SK-N-SH (cell line): ENCODE data around the gene DDAH2. TPM values are rescaled to one million over a fixed set of nuclear protein-coding genes. Genes with fewer than 3 reads are reported as not detected.

ENCODE experiments used
- CTCF ChIA-PET: fragments of 300-600, 350-600 bp; formaldehyde crosslinking; extraction: SDS; loops from one replicate; lab custom pipeline; 2021; lab: Yijun Ruan, JAX
- POLR2A ChIA-PET: fragments of 350-600 bp; sonication (Branson Sonifier 250); formaldehyde crosslinking; extraction: SDS; loops from one replicate; lab custom pipeline; 2020; ENCODE audit warnings: antibody characterized with exemption, inconsistent platforms; lab: Yijun Ruan, JAX
- DNase-seq: peaks from one replicate; pipeline ENCODE4 v3.0.0; 2012
- H2AFZ ChIP-seq: fragments of 200-600 bp; sonication (generic); 2 replicates; pipeline ENCODE4 v1.8.1; 2016; ENCODE audit warnings: antibody characterized with exemption, mild to moderate bottlenecking, low read depth
- H3F3A ChIP-seq: fragments of 200-600 bp; sonication (generic); replicated peaks from 2 replicates; pipeline ENCODE3; 2016; ENCODE audit warnings: antibody characterized with exemption, mild to moderate bottlenecking; ENCODE audit not compliant: insufficient read depth
- H3K27ac ChIP-seq, 2 experiments: fragments of 200-500 bp in 1 of 2; fragments of 200-600 bp in 1 of 2; sonication (Bioruptor generic) in 1 of 2; sonication (generic), shearing (Covaris generic) in 1 of 2; 2 replicates each; pipeline versions ENCODE4 v1.5.1 to v1.6.1; 2014 to 2016; ENCODE audit warnings: low read depth in 2 of 2, inconsistent platforms in 1 of 2, low read length in 1 of 2, mild to moderate bottlenecking in 1 of 2, mixed read lengths in 1 of 2
- H3K27me3 ChIP-seq: fragments of 200-600 bp; sonication (generic), shearing (Covaris generic); 2 replicates; pipeline ENCODE4 v1.6.1; 2016; ENCODE audit warnings: mixed run types; ENCODE audit not compliant: insufficient read depth
- H3K36me3 ChIP-seq, 2 experiments: fragments of 200-500 bp in 1 of 2; fragments of 200-600 bp in 1 of 2; sonication (Bioruptor generic) in 1 of 2; sonication (generic) in 1 of 2; replicated peaks in 1 of 2; 2 replicates each; pipeline versions ENCODE3 to v1.5.1; 2014 to 2016; ENCODE audit warnings: low read length in 1 of 2, mild to moderate bottlenecking in 1 of 2; ENCODE audit not compliant: insufficient read depth in 2 of 2, control insufficient read depth in 1 of 2
- H3K4me1 ChIP-seq, 2 experiments: fragments of 200-500 bp in 1 of 2; fragments of 200-600 bp in 1 of 2; sonication (Bioruptor generic) in 1 of 2; sonication (generic), shearing (Covaris generic) in 1 of 2; 2 replicates each; pipeline versions ENCODE4 v1.5.1 to v1.6.1; 2014 to 2016; ENCODE audit warnings: low read depth in 1 of 2, low read length in 1 of 2, mixed run types in 1 of 2; ENCODE audit not compliant: insufficient read depth in 2 of 2, control insufficient read depth in 1 of 2
- H3K4me2 ChIP-seq: fragments of 200-600 bp; sonication (generic), shearing (Covaris generic); 2 replicates; pipeline ENCODE4 v1.6.1; 2017; ENCODE audit warnings: mixed run types
- H3K4me3 ChIP-seq, 2 experiments: fragments of 200-500 bp in 1 of 2; fragments of 200-600 bp in 1 of 2; sonication (Bioruptor generic) in 1 of 2; sonication (generic), shearing (Covaris generic) in 1 of 2; 2 replicates each; pipeline versions ENCODE4 v1.5.1 to v1.8.1; 2014 to 2016; ENCODE audit warnings: low read depth in 2 of 2, inconsistent platforms in 1 of 2, low read length in 1 of 2, mild to moderate bottlenecking in 1 of 2, mixed read lengths in 1 of 2, moderate library complexity in 1 of 2
- H3K79me2 ChIP-seq: fragments of 200-600 bp; sonication (generic); 2 replicates; pipeline ENCODE4 v1.8.1; 2017; ENCODE audit warnings: mild to moderate bottlenecking; ENCODE audit not compliant: insufficient read depth
- H3K9ac ChIP-seq: fragments of 200-600 bp; sonication (generic); 2 replicates; pipeline ENCODE4 v1.6.1; 2017; ENCODE audit warnings: mixed run types
- H3K9me2 ChIP-seq: fragments of 200-600 bp; sonication (generic); 2 replicates; pipeline ENCODE4 v1.6.1; 2017; ENCODE audit warnings: mixed run types
- H3K9me3 ChIP-seq: fragments of 200-600 bp; sonication (generic); 2 replicates; pipeline ENCODE4 v1.6.1; 2017; ENCODE audit warnings: mixed run types, mild to moderate bottlenecking, moderate library complexity
- H4K20me1 ChIP-seq: fragments of 200-600 bp; sonication (generic); 2 replicates; pipeline ENCODE4 v1.6.1; 2017; ENCODE audit warnings: mild to moderate bottlenecking, mixed run types; ENCODE audit not compliant: insufficient read depth
- FOSL2 ChIP-seq: IDR thresholded peaks from 2 replicates; pipeline ENCODE4 v1.4.0; 2012; ENCODE audit warnings: low read depth, mild to moderate bottlenecking, moderate library complexity, borderline replicate concordance
- FOXJ3 ChIP-seq: sonication (generic); formaldehyde crosslinking; IDR thresholded peaks from 2 replicates; pipeline ENCODE4 v1.5.1; 2020; ENCODE audit warnings: mild to moderate bottlenecking, missing genetic modification reagents
- GABPA ChIP-seq: IDR thresholded peaks from 2 replicates; pipeline ENCODE4 v1.4.0; 2012; ENCODE audit warnings: low read depth, mild to moderate bottlenecking
- GATA2 ChIP-seq: sonication (generic); formaldehyde crosslinking; IDR thresholded peaks from 2 replicates; pipeline ENCODE4 v1.5.0; 2020; ENCODE audit warnings: mild to moderate bottlenecking, missing genetic modification reagents
- MEF2A ChIP-seq: IDR thresholded peaks from 2 replicates; pipeline ENCODE4 v1.4.0; 2012; ENCODE audit warnings: low read depth, borderline replicate concordance
- NRF1 ChIP-seq: IDR thresholded peaks from 2 replicates; pipeline ENCODE4 v1.6.1; 2012; ENCODE audit warnings: low read depth, mild to moderate bottlenecking, low read length
- SIN3A ChIP-seq: IDR thresholded peaks from 2 replicates; pipeline ENCODE4 v1.6.1; 2012; ENCODE audit warnings: low read depth, mild to moderate bottlenecking, low read length, moderate library complexity, borderline replicate concordance
- TCF12 ChIP-seq: IDR thresholded peaks from 2 replicates; pipeline ENCODE4 v1.4.0; 2012
- USF1 ChIP-seq: IDR thresholded peaks from 2 replicates; pipeline ENCODE4 v1.4.0; 2012; ENCODE audit warnings: low read depth, borderline replicate concordance
- USF2 ChIP-seq: fragments of 150-350 bp; IDR thresholded peaks from 2 replicates; pipeline ENCODE4 v1.6.1; 2017; ENCODE audit warnings: antibody characterized with exemption, low read length, low read depth, borderline replicate concordance
- WGBS: methylation state at CpG from one replicate; pipeline ENCODE4 v1.1.6; 2017; ENCODE audit warnings: low lambda C conversion rate; 5-methylcytosine and 5-hydroxymethylcytosine counted together
- polyA plus RNA-seq, 3 experiments: library from polyadenylated mRNA; depleted of rRNA; stranded (reverse); fragments of >200 nt; gene quantifications; 2 replicates each; pipeline ENCODE4 v1.2.3, GENCODE V29; 2012

DDAH2 gene
- polyA plus RNA-seq, 1 of the 3 experiments (the other 2 are of a cell fraction) = 180 TPM

- DNase-seq = no peak
- H3K27ac ChIP-seq = no peak overlapping the region
- H2AFZ ChIP-seq = no peak overlapping the region
- no peaks in the 10 kb centered on the region for H3K27me3 ChIP-seq
- ChIA-PET CTCF (interaction anchor here (1.4 kb wide), 1 partner anchor 38 kb away, joined by 3 read pairs; no protein-coding TSS in a partner anchor), POLR2A (no interaction called here)
- H3K4me3 ChIP-seq = no peak overlapping the region
- TF ChIP-seq FOXJ3 (CRISPR knock-in tag) = no peak
- TF ChIP-seq GATA2 (CRISPR knock-in tag) = no peak
- no peak overlapping the region for H3K4me2 ChIP-seq
- 90% methylated on average over 5 of the region's 5 CpGs for whole genome bisulfite sequencing
- no peaks in the 10 kb centered on the region for H3K79me2 ChIP-seq
- H3F3A ChIP-seq = peaks cover under 1% of the 10 kb centered on the region
- no peak overlapping the region for H3K9ac ChIP-seq
- no peaks in the 10 kb centered on the region for H4K20me1 ChIP-seq
- H3K9me3 ChIP-seq = no peaks in the 10 kb centered on the region
- no peaks in the 10 kb centered on the region for H3K36me3 ChIP-seq
- H3K4me1 ChIP-seq = no peaks in the 10 kb centered on the region; a peak in 1 of 4 replicates
- no peaks in the 10 kb centered on the region for H3K9me2 ChIP-seq
Measured at GRCh38 chr6:31760790-31761189, 31.7 kb upstream of the DDAH2 start.

- Histone ChIP-seq H3K4me3 (no peak overlapping the region), H3K9me2 (no peaks in the 10 kb centered on the region), H3K4me2 (no peak overlapping the region), H3F3A (peaks cover 6% of the 10 kb centered on the region), H3K36me3 (no peaks in the 10 kb centered on the region), H2AFZ (no peak overlapping the region), H3K4me1 (peaks cover 0 to under 1% of the 10 kb centered on the region in 2 experiments; a peak in 1 of 4 replicates), H3K27me3 (no peaks in the 10 kb centered on the region), H3K9ac (no peak overlapping the region), H3K27ac (no peak overlapping the region), H3K9me3 (no peaks in the 10 kb centered on the region), H3K79me2 (no peaks in the 10 kb centered on the region), H4K20me1 (no peaks in the 10 kb centered on the region)
- no peak for DNase-seq
- TF ChIP-seq SIN3A = no peak
- TF ChIP-seq USF1 = no peak
- TF ChIP-seq MEF2A = no peak
- no peak for TF ChIP-seq NRF1
- TF ChIP-seq FOSL2 = no peak
- TF ChIP-seq GABPA = no peak
- TF ChIP-seq TCF12 = no peak
- TF ChIP-seq USF2 = no peak
- WGBS = 100% methylated on average over 2 of the region's 2 CpGs
- ChIA-PET POLR2A (interaction anchor here (2.3 kb wide), 1 partner anchor 11 kb away, joined by 6 read pairs; no protein-coding TSS in a partner anchor), CTCF (interaction anchor here (1.5 kb wide), 1 partner anchor 33 kb away, joined by 5 read pairs; no protein-coding TSS in a partner anchor)
Measured at GRCh38 chr6:31758281-31758680, 29.2 kb upstream of the DDAH2 start.
